Body of pancreas (tissue), 4 donors: ENCODE measurements around the gene FAM200C. TPM values are rescaled to one million over a fixed set of nuclear protein-coding genes. Genes with fewer than 3 reads are reported as not detected.
"Not testable (repeated sequence)": the region's sequence is repeated elsewhere in the genome, so short reads cannot be mapped to it uniquely, and the experiment has no call there.

Experiments
- ATAC-seq: fragments of 150-250 bp; one replicate; pipeline ENCODE4 v1.9.1; 2016
- DNase-seq, 4 donors: peaks; one replicate each; pipeline ENCODE4 v3.0.0-alpha.2; 2019
- H3K27ac ChIP-seq, 4 donors: fragments of 200-600 bp; sonication (generic); 1 replicate in 3 of 4; 2 replicates in 1 of 4; pipeline versions ENCODE4 v1.5.1 to v1.6.1; 2016 to 2019; ENCODE audit warnings: mild to moderate bottlenecking in 1 of 4, mixed read lengths in 1 of 4, moderate library complexity in 1 of 4
- H3K27me3 ChIP-seq, 2 donors: fragments of 200-600 bp; sonication (generic); one replicate each; pipeline ENCODE4 v1.6.0; 2016; ENCODE audit warnings: mild to moderate bottlenecking in 1 of 2
- H3K36me3 ChIP-seq, 2 donors: fragments of 200-600 bp; sonication (generic); replicated peaks in 1 of 2; 2 replicates each; pipeline ENCODE4 v1.5.1; 2016; ENCODE audit warnings: low read depth in 2 of 2; ENCODE audit not compliant: insufficient read depth in 1 of 2
- H3K4me1 ChIP-seq: fragments of 200-600 bp; sonication (generic); one replicate; pipeline ENCODE4 v1.6.0; 2016
- H3K4me3 ChIP-seq, 2 donors: fragments of 200-600 bp; sonication (generic); 1 replicate in 1 of 2; 2 replicates in 1 of 2; pipeline ENCODE4 v1.5.1; 2016 to 2019
- H3K9me3 ChIP-seq, 3 donors: fragments of 200-600 bp; sonication (generic); 1 replicate in 2 of 3; 2 replicates in 1 of 3; pipeline ENCODE4 v1.5.1; 2016
- POLR2A ChIP-seq, 3 donors: fragments of 450-650 bp; IDR thresholded peaks; one replicate each; pipeline ENCODE4 v1.6.1; 2016; ENCODE audit warnings: antibody characterized with exemption in 3 of 3, mild to moderate bottlenecking in 2 of 3
- WGBS, 2 donors: methylation state at CpG; one replicate each; pipeline ENCODE4 v1.1.5; 2017; 5-methylcytosine and 5-hydroxymethylcytosine counted together
- intact Hi-C: fragments of 100-400 bp; cut with DNase I; formaldehyde crosslinking; loops from one replicate; pipeline ENCODE4 v1.15.1; 2023
- total RNA-seq, 2 donors: library from RNA; depleted of rRNA; stranded (reverse); fragments of >200 nt; gene quantifications; one replicate each; pipeline ENCODE4 v1.1.0, GENCODE V29; 2016
- TF ChIP-seq, protein P1 (sequence below), 7 experiments: fragments of 450-650 bp in 4 of 7; fragments of 200-600 bp in 3 of 7; sonication (generic) in 3 of 7; IDR thresholded peaks; one replicate each; pipeline ENCODE4 v1.5.1; 2016 to 2019; ENCODE audit warnings: antibody characterized with exemption in 7 of 7

FAM200C gene
- total RNA-seq, 2 donors from 2014 or later = 4.6 to 6.0 TPM

- ATAC-seq (peak; percentile 71), DNase-seq (peak; percentile 38 to 66 (median 62))
- peaks cover 10% of the 10 kb centered on the region for H3K4me1 ChIP-seq
- intact Hi-C loops = no loop called here
- TF ChIP-seq, protein P1, sequence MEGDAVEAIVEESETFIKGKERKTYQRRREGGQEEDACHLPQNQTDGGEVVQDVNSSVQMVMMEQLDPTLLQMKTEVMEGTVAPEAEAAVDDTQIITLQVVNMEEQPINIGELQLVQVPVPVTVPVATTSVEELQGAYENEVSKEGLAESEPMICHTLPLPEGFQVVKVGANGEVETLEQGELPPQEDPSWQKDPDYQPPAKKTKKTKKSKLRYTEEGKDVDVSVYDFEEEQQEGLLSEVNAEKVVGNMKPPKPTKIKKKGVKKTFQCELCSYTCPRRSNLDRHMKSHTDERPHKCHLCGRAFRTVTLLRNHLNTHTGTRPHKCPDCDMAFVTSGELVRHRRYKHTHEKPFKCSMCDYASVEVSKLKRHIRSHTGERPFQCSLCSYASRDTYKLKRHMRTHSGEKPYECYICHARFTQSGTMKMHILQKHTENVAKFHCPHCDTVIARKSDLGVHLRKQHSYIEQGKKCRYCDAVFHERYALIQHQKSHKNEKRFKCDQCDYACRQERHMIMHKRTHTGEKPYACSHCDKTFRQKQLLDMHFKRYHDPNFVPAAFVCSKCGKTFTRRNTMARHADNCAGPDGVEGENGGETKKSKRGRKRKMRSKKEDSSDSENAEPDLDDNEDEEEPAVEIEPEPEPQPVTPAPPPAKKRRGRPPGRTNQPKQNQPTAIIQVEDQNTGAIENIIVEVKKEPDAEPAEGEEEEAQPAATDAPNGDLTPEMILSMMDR (IDR thresholded peaks at IDR 0.05) = peak; percentile 50 to 80 (median 61)
- no peak for TF ChIP-seq POLR2A (IDR thresholded peaks at IDR 0.05)
- H3K27me3 ChIP-seq = no peaks in the 10 kb centered on the region
- H3K27ac ChIP-seq = peak overlapping the region; percentile 8 to 56 (median 36)
- no peak overlapping the region for H3K4me3 ChIP-seq
- WGBS, 2 donors = 1 to 3% methylated on average over 18 of the region's 18 CpGs
- no peaks in the 10 kb centered on the region for H3K36me3 ChIP-seq
- H3K9me3 ChIP-seq = no peaks in the 10 kb centered on the region
Observed at GRCh38 chr5:160438316-160439204, 38.7 kb upstream of the FAM200C start.

DNA sequence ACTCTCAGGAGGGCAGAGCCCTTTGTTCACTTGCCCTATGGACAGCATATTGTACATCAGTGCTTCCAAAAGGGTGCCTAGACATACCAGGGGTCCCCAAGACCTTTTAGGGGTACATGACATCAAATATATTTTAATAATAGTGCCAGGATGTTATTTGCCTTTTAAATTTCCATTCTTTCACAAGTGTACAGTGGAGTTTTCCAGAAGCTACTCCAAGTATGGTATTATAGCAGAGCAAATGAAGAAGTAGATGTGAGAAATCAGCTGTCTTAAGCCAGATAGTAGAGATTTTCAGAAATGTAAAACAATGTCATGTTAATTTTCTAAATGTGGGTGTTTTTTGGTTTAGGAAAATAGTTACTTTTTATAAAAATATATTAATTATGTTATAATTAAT lies 37.4 kb upstream of the FAM200C start:
- ATAC-seq (no peak), DNase-seq (no peak)
- H3K36me3 ChIP-seq = no peaks in the 10 kb centered on the region
- H3K4me3 ChIP-seq = no peak overlapping the region
- intact Hi-C loops = no loop called here
- no peaks in the 10 kb centered on the region for H3K27me3 ChIP-seq
- no peak overlapping the region for H3K27ac ChIP-seq
- no peaks in the 10 kb centered on the region for H3K9me3 ChIP-seq
- TF ChIP-seq, protein P1 (IDR thresholded peaks at IDR 0.05) = no peak
- no peak for TF ChIP-seq POLR2A (IDR thresholded peaks at IDR 0.05)
- peaks cover 10% of the 10 kb centered on the region for H3K4me1 ChIP-seq

DNA sequence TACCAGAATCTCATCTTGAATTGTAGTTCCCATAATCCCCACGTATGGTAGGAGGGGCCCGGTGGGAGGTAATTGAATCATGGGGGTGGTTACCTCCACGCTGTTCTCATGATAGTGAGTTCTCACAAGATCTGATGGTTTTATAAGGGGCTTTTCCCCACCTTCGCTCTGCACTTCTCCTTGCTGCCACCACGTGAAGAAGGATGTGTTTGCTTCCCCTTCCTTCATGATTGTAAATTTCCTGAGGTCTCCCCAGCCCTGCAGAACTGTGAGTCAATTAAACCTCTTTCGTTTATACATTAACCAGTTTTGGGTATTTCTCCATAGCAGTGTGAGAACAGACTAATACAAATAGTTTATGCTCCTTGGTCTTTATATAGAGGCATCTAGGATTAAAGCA lies 36.8 kb upstream of the FAM200C start:
- WGBS, 2 donors = 37 to 50% methylated on average over 6 of the region's 6 CpGs
- H3K36me3 ChIP-seq, H3K4me3 ChIP-seq, DNase-seq, H3K9me3 ChIP-seq, H3K27ac ChIP-seq, H3K27me3 ChIP-seq, ATAC-seq, intact Hi-C loops: not testable (repeated sequence)
- H3K4me1 ChIP-seq = peaks cover 10% of the 10 kb centered on the region

- WGBS, 2 donors = 63 to 64% methylated on average over 4 of the region's 4 CpGs
- Histone ChIP-seq H3K36me3 (no peaks in the 10 kb centered on the region), H3K4me3 (no peak overlapping the region), H3K9me3 (no peaks in the 10 kb centered on the region), H3K27me3 (no peaks in the 10 kb centered on the region), H3K4me1 (peaks cover 10% of the 10 kb centered on the region), H3K27ac (no peak overlapping the region)
- intact Hi-C loops = no loop called here
- TF ChIP-seq POLR2A (IDR thresholded peaks at IDR 0.05) = no peak
- TF ChIP-seq, protein P1 (IDR thresholded peaks at IDR 0.05) = no peak
- no peak for ATAC-seq
- DNase-seq = no peak
Observed at GRCh38 chr5:160436017-160436416, 36.2 kb upstream of the FAM200C start.

GRCh38 chr5:160435532-160435931 lies 35.7 kb upstream of the FAM200C start:
- no peak for TF ChIP-seq POLR2A (IDR thresholded peaks at IDR 0.05)
- TF ChIP-seq, protein P1 (IDR thresholded peaks at IDR 0.05) = no peak
- DNase-seq (no peak), ATAC-seq (no peak)
- Histone ChIP-seq H3K4me3 (no peak overlapping the region), H3K27ac (no peak overlapping the region), H3K36me3 (no peaks in the 10 kb centered on the region), H3K9me3 (no peaks in the 10 kb centered on the region), H3K4me1 (peaks cover 10% of the 10 kb centered on the region), H3K27me3 (no peaks in the 10 kb centered on the region)
- WGBS, 2 donors = 65 to 67% methylated on average over 1 of the region's 1 CpG
- intact Hi-C loops = no loop called here
